ENCODE data around the gene KCTD18. TPM values are rescaled to one million over a fixed set of nuclear protein-coding genes. Genes with fewer than 3 reads are reported as not detected.

The KCTD18 gene
- total and polyA plus RNA-seq, 10 of the 15 experiments (the other 5 are each of a cell fraction or from before 2014, with no cell fraction given), result 1.4 to 16.9 (median 12.5) TPM

DNA sequence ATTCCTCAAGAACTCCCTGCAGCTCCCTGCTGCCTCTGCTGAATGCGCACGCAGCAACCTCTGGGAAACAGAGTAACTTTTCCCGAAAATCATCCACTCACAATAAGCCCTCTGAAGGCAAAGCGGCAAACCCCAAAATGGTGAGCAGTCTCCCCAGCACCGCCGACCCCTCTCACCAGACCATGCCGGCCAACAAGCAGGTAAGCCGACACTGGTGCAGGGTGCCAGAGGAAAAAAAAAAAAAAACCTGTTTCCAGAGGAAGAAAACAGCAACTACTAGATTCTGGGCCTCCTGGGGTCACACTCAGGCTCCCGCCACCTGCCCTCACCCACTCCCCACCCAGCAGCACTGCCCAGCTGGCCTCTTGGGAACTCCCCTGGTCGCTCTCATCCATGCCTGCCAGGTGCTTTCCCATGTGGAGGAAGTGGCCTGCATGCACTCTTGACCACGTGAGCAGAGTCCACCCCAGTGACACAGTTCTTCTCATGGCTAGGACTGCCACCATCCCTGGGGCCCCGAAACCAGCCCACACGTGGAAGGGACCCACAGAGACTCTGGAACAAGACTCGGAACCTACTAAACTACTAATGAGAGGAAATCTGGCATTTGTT, 36.9 kb downstream of the KCTD18 start (continued):
- no peak for TF ChIP-seq SIN3A (IDR thresholded peaks at IDR 0.05; ENCODE audit: low read depth, low read length)
- TF ChIP-seq MYC (IDR thresholded peaks at IDR 0.05; ENCODE audit: insufficient read depth, insufficient read length, insufficient replicate concordance, low read length, severe bottlenecking), result no peak

DNA sequence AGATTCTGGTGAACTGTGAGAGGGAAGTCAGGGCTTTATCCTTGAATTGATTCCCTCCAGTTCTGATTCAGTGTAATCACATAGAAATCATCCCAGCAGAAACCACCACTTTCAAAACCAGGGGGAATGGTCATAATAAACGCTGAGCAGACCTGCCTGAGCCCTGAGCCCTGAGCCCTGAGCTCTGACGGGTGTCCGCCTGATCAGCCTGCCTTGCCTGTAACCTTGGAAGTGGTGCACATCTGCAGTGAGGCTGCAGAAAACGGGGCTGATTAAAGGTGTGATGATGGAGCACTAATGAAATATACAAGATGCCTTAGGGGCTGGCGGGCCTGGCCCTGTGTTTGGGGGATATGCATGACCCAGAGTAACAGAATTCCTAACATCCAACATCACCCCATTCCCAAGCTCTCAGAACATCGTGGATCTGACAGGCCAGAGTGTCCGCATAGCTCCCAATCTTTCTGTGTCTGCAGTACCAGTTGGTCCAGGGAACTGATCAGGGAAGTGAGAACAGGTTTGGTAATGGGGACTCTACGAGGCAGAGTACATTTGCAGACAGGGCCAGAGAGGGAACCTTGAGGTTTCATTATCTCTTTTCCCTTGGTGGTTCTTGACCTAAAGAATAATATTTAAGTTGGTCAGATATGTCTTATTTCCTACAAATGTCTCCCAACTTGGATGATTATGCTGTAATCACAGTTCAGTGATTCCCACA, 37.8 kb downstream of the KCTD18 start:
- peak; percentile 18 for FAIRE-seq

More for the DNA sequence above, 37.8 kb downstream of the KCTD18 start:
- Histone ChIP-seq H3K9ac (ENCODE audit: control insufficient read depth, insufficient read depth, low read length) (no peak overlapping the region; the same call in 1 of the 2 replicates), H3K9me3 (replicated peaks; ENCODE audit: control insufficient read depth, insufficient read depth, low read length) (no peaks in the 10 kb centered on the region), H3K4me2 (ENCODE audit: control insufficient read depth, insufficient read depth) (peak overlapping the region; percentile 77), H3K4me3 (no peak overlapping the region), H4K20me1 (ENCODE audit: control insufficient read depth, insufficient read depth) (no peaks in the 10 kb centered on the region), H3K79me2 (ENCODE audit: control insufficient read depth, insufficient read depth, low read length) (no peaks in the 10 kb centered on the region), H3K4me1 (ENCODE audit: control insufficient read depth, insufficient read depth, low read length) (peaks cover 30% of the 10 kb centered on the region), H3K36me3 (ENCODE audit: control insufficient read depth in 2 of 2, insufficient read depth in 2 of 2, low read length in 1 of 2) (peaks cover 0 to 4% of the 10 kb centered on the region in 2 experiments; a peak in 3 of 4 replicates), H2AFZ (ENCODE audit: control insufficient read depth, low read depth, low read length) (no peak overlapping the region), H3K27ac (ENCODE audit: control insufficient read depth, insufficient read depth) (peak overlapping the region; percentile 61), H3K27me3 (replicated peaks in 1 of 2; ENCODE audit: control insufficient read depth in 2 of 2, insufficient read depth in 2 of 2, low read length in 1 of 2) (no peaks in the 10 kb centered on the region)
- ATAC-seq (peak; percentile 71), DNase-seq (ENCODE audit: low read depth, low spot score) (no peak)
- ChIA-PET CTCF (interaction anchor here (0.6 to 4.9 kb wide), 21 partner anchors 10 to 767 kb away, joined by 3 to 147 read pairs (median 5); partner anchors contain the start of gene SPATS2L), SMC1A (ENCODE audit: uncharacterized antibody, unreplicated experiment) (interaction anchor here (0.8 to 5.3 kb wide), 15 partner anchors 11 to 493 kb away, joined by 3 to 74 read pairs (median 5); partner anchors contain the start of gene SPATS2L), RAD21 (ENCODE audit: unreplicated experiment) (interaction anchor here (0.8 to 5.5 kb wide), 13 partner anchors 10 to 517 kb away, joined by 3 to 91 read pairs (median 7); partner anchors contain the start of genes SPATS2L and TYW5), POLR2A (interaction anchor here (0.8 to 1.4 kb wide), 6 partner anchors 10 to 518 kb away, joined by 3 to 7 read pairs (median 3); no protein-coding TSS in a partner anchor)
- 55% methylated on average over 8 of the region's 8 CpGs for WGBS (ENCODE audit: insufficient coverage, insufficient replicate concordance, low lambda C conversion rate, missing lambda C conversion rate)
- intact Hi-C loops (cut with micrococcal nuclease; ENCODE audit: unreplicated experiment) (loop anchor here (1.0 to 2.0 kb wide), 3 partner anchors 17 to 492 kb away; partner anchors contain the start of gene SPATS2L), in situ Hi-C loops (cut with MboI) (loop anchor here (5.0 kb wide), 1 partner anchor 495 kb away; no protein-coding TSS in a partner anchor)
- BruUV-seq (replicated peaks), result no TSS peak
- TF ChIP-seq MXI1 (IDR thresholded peaks at IDR 0.05; ENCODE audit: low read depth, low read length), result no peak
- peak; percentile 39; the same call in 1 of the 2 replicates for TF ChIP-seq EED (IDR thresholded peaks at IDR 0.05; ENCODE audit: low read depth)
- peak in 1 of 2 experiments; percentile 29; a peak in 1 of 4 replicates for TF ChIP-seq IKZF2 (IDR thresholded peaks at IDR 0.05)
- no peak for TF ChIP-seq HDAC2 (IDR thresholded peaks at IDR 0.05)
- TF ChIP-seq, protein P1, sequence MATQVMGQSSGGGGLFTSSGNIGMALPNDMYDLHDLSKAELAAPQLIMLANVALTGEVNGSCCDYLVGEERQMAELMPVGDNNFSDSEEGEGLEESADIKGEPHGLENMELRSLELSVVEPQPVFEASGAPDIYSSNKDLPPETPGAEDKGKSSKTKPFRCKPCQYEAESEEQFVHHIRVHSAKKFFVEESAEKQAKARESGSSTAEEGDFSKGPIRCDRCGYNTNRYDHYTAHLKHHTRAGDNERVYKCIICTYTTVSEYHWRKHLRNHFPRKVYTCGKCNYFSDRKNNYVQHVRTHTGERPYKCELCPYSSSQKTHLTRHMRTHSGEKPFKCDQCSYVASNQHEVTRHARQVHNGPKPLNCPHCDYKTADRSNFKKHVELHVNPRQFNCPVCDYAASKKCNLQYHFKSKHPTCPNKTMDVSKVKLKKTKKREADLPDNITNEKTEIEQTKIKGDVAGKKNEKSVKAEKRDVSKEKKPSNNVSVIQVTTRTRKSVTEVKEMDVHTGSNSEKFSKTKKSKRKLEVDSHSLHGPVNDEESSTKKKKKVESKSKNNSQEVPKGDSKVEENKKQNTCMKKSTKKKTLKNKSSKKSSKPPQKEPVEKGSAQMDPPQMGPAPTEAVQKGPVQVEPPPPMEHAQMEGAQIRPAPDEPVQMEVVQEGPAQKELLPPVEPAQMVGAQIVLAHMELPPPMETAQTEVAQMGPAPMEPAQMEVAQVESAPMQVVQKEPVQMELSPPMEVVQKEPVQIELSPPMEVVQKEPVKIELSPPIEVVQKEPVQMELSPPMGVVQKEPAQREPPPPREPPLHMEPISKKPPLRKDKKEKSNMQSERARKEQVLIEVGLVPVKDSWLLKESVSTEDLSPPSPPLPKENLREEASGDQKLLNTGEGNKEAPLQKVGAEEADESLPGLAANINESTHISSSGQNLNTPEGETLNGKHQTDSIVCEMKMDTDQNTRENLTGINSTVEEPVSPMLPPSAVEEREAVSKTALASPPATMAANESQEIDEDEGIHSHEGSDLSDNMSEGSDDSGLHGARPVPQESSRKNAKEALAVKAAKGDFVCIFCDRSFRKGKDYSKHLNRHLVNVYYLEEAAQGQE (IDR thresholded peaks at IDR 0.05; ENCODE audit: low read depth, low read length), result no peak
- TF ChIP-seq BCL11A (IDR thresholded peaks at IDR 0.05; ENCODE audit: low read depth, low read length), result peak; percentile 39; the same call in 1 of the 2 replicates
- peak; percentile 83 for TF ChIP-seq SPI1 (IDR thresholded peaks at IDR 0.05; ENCODE audit: borderline replicate concordance, insufficient read depth, low read depth, low read length)
- no peak for TF ChIP-seq NR2C2 (IDR thresholded peaks at IDR 0.05; ENCODE audit: borderline replicate concordance, control insufficient read depth, insufficient read length, low read depth)
- TF ChIP-seq, protein P2, sequence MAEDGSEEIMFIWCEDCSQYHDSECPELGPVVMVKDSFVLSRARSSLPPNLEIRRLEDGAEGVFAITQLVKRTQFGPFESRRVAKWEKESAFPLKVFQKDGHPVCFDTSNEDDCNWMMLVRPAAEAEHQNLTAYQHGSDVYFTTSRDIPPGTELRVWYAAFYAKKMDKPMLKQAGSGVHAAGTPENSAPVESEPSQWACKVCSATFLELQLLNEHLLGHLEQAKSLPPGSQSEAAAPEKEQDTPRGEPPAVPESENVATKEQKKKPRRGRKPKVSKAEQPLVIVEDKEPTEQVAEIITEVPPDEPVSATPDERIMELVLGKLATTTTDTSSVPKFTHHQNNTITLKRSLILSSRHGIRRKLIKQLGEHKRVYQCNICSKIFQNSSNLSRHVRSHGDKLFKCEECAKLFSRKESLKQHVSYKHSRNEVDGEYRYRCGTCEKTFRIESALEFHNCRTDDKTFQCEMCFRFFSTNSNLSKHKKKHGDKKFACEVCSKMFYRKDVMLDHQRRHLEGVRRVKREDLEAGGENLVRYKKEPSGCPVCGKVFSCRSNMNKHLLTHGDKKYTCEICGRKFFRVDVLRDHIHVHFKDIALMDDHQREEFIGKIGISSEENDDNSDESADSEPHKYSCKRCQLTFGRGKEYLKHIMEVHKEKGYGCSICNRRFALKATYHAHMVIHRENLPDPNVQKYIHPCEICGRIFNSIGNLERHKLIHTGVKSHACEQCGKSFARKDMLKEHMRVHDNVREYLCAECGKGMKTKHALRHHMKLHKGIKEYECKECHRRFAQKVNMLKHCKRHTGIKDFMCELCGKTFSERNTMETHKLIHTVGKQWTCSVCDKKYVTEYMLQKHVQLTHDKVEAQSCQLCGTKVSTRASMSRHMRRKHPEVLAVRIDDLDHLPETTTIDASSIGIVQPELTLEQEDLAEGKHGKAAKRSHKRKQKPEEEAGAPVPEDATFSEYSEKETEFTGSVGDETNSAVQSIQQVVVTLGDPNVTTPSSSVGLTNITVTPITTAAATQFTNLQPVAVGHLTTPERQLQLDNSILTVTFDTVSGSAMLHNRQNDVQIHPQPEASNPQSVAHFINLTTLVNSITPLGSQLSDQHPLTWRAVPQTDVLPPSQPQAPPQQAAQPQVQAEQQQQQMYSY (CRISPR knock-in tag; IDR thresholded peaks at IDR 0.05), result no peak
- TF ChIP-seq NFXL1 (IDR thresholded peaks at IDR 0.05; ENCODE audit: borderline replicate concordance), result no peak
- peak; percentile 50 for TF ChIP-seq RUNX3 (IDR thresholded peaks at IDR 0.05; ENCODE audit: low read length)
